CD8-positive, alpha-beta memory T cell (primary cell): Measurements from ENCODE around the gene TMED5. TPM values are rescaled to one million over a fixed set of nuclear protein-coding genes. Genes with fewer than 3 reads are reported as not detected.
A peak's percentile ranks its signal among the peaks of the same experiment; 100 is the strongest.
"Not testable (repeated sequence)": the region's sequence is repeated elsewhere in the genome, so short reads cannot be mapped to it uniquely, and the experiment has no call there.

ENCODE experiments used
- CTCF ChIA-PET: fragments of 350-600 bp; sonication (Branson Sonifier 250); formaldehyde crosslinking; loops from one replicate; lab custom pipeline; 2021; ENCODE audit warnings: antibody characterized with exemption; lab: Charles Lee
- POLR2A ChIA-PET: fragments of 350-600 bp; sonication (Branson Sonifier 250); formaldehyde crosslinking; loops from one replicate; lab custom pipeline; 2021; ENCODE audit warnings: antibody characterized with exemption; lab: Charles Lee
- DNase-seq, 5 donors: peaks; one replicate each; pipeline versions ENCODE4 v3.0.0 to v3.0.0-alpha.2; 2020 to 2022; ENCODE audit warnings: mixed read lengths in 1 of 5
- H3K27ac ChIP-seq: one replicate; pipeline ENCODE4 v1.7.0; 2013; ENCODE audit warnings: low read depth, mild to moderate bottlenecking, low read length, moderate library complexity
- H3K27me3 ChIP-seq: 2 replicates; pipeline ENCODE4 v1.7.0; 2013; ENCODE audit warnings: low read length, mild to moderate bottlenecking; ENCODE audit not compliant: insufficient read depth, poor library complexity, severe bottlenecking
- H3K36me3 ChIP-seq: 2 replicates; pipeline ENCODE4 v1.7.0; 2013; ENCODE audit warnings: mild to moderate bottlenecking, low read length, moderate library complexity; ENCODE audit not compliant: insufficient read depth
- H3K4me1 ChIP-seq: 2 replicates; pipeline ENCODE4 v1.7.0; 2013; ENCODE audit warnings: mild to moderate bottlenecking, low read length, moderate library complexity; ENCODE audit not compliant: insufficient read depth
- H3K4me3 ChIP-seq: 2 replicates; pipeline ENCODE4 v1.7.0; 2013; ENCODE audit warnings: mild to moderate bottlenecking, low read length
- H3K9me3 ChIP-seq: 2 replicates; pipeline ENCODE4 v1.7.0; 2013; ENCODE audit warnings: mild to moderate bottlenecking, low read length
- H3K27ac Mint-ChIP-seq, 8 donors: one replicate each; pipeline ENCODE4 v1.8.0; 2020 to 2021; ENCODE audit warnings: mixed read lengths in 8 of 8, mild to moderate bottlenecking in 6 of 8, inconsistent platforms in 3 of 8, moderate library complexity in 3 of 8
- H3K27me3 Mint-ChIP-seq, 2 donors: one replicate each; pipeline ENCODE4 v1.8.0; 2020 to 2021; ENCODE audit warnings: mixed read lengths in 2 of 2, mild to moderate bottlenecking in 1 of 2, moderate library complexity in 1 of 2
- H3K36me3 Mint-ChIP-seq, 3 donors: one replicate each; pipeline ENCODE4 v1.8.0; 2020 to 2021; ENCODE audit warnings: mixed read lengths in 3 of 3, inconsistent platforms in 1 of 3, mild to moderate bottlenecking in 1 of 3
- H3K4me1 Mint-ChIP-seq, 3 donors: one replicate each; pipeline ENCODE4 v1.8.0; 2020 to 2021; ENCODE audit warnings: mixed read lengths in 3 of 3, inconsistent platforms in 1 of 3, mild to moderate bottlenecking in 1 of 3
- H3K4me3 Mint-ChIP-seq, 7 donors: one replicate each; pipeline ENCODE4 v1.8.0; 2020 to 2021; ENCODE audit warnings: mixed read lengths in 7 of 7, mild to moderate bottlenecking in 6 of 7, moderate library complexity in 4 of 7, inconsistent platforms in 2 of 7
- H3K9me3 Mint-ChIP-seq, 5 donors: one replicate each; pipeline ENCODE4 v1.8.0; 2020 to 2022; ENCODE audit warnings: mixed read lengths in 5 of 5, mild to moderate bottlenecking in 3 of 5, moderate library complexity in 2 of 5, inconsistent platforms in 1 of 5
- polyA plus RNA-seq: library from polyadenylated mRNA; unstranded; fragments of 300-500 nt; fragmentation: Illumina TruSeq; gene quantifications from one replicate; pipeline ENCODE4 v1.2.3, GENCODE V29; 2021
- total RNA-seq, 2 experiments: library from RNA; stranded (reverse); gene quantifications; one replicate each; pipeline ENCODE4 v1.2.3, GENCODE V29; 2021

TMED5 gene
- total and polyA plus RNA-seq, 3 experiments from 2014 or later, result 28.9 to 38.9 (median 37.9) TPM

DNA sequence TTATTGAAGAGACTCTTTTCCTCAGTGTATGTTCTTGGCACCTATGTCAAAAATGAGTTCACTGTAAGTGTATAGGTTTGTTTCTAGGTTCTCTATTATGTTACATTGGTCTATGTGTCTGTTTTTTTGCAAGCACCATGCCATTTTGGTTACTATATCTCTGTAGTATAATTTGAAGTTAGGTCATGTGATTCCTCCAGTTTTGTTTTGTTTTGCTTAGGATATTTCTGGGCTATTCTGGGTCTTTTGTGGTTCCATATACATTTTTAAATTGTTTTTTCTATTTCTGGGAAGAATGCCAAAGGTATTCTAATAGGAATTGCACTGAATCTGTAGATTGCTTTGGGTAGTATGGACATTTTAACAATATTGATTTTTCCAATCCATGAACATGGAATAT, 13.2 kb downstream of the TMED5 start:
- peaks cover 0 to 8% (median 0%) of the 10 kb centered on the region in 5 donors for H3K9me3 Mint-ChIP-seq
- no peaks in the 10 kb centered on the region for H3K27me3 Mint-ChIP-seq
- no peak overlapping the region for H3K27ac ChIP-seq
- peaks cover 8 to 42% (median 9%) of the 10 kb centered on the region in 3 donors for H3K36me3 Mint-ChIP-seq
- peaks cover 63 to 80% (median 75%) of the 10 kb centered on the region in 3 donors for H3K4me1 Mint-ChIP-seq
- no peaks in the 10 kb centered on the region for H3K27me3 ChIP-seq
- H3K4me1 ChIP-seq, result peaks cover 8% of the 10 kb centered on the region
- H3K4me3 Mint-ChIP-seq, result no peak overlapping the region
- POLR2A ChIA-PET, result interaction anchor here (1.2 kb wide), 1 partner anchor 12 kb away, joined by 7 read pairs; no protein-coding TSS in a partner anchor
- H3K27ac Mint-ChIP-seq, result peak overlapping the region in 2 of 8 donors; percentile 8 to 17
- CTCF ChIA-PET, result no interaction called here
- no peaks in the 10 kb centered on the region for H3K9me3 ChIP-seq
- no peaks in the 10 kb centered on the region for H3K36me3 ChIP-seq
- DNase-seq, result no peak
- no peak overlapping the region for H3K4me3 ChIP-seq

DNA sequence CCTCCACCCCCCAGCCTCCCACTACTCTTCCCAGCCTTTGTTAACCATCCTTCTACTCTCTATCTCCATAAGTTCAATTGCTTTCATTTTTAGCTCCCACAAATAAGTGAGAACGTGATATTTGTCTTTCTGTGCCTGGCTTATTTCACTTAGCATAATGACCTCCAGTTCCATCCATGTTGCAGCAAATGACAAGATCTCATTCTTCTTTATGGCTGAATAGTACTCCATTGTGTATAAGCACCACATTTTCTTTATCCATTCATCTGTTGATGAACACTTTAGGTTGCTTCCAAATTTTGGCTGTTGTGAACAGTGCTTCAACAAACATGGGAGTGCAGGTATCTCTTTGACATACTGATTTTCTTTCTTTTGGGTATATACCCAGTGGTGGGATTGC, 14.3 kb downstream of the TMED5 start:
- H3K36me3 Mint-ChIP-seq, result peaks cover 8 to 47% (median 13%) of the 10 kb centered on the region in 3 donors
- DNase-seq, H3K27me3 ChIP-seq, H3K4me3 Mint-ChIP-seq, POLR2A ChIA-PET, H3K9me3 Mint-ChIP-seq, H3K9me3 ChIP-seq, H3K4me3 ChIP-seq, H3K27me3 Mint-ChIP-seq, H3K27ac ChIP-seq, H3K36me3 ChIP-seq, H3K4me1 ChIP-seq: not testable (repeated sequence)
- CTCF ChIA-PET, result interaction anchor here (1.0 kb wide), 1 partner anchor 14 kb away, joined by 4 read pairs; the partner anchor contains the start of gene TMED5
- peak overlapping the region in 4 of 8 donors; percentile 27 to 55 (median 40) for H3K27ac Mint-ChIP-seq
- peaks cover 59 to 80% (median 75%) of the 10 kb centered on the region in 3 donors for H3K4me1 Mint-ChIP-seq

DNA sequence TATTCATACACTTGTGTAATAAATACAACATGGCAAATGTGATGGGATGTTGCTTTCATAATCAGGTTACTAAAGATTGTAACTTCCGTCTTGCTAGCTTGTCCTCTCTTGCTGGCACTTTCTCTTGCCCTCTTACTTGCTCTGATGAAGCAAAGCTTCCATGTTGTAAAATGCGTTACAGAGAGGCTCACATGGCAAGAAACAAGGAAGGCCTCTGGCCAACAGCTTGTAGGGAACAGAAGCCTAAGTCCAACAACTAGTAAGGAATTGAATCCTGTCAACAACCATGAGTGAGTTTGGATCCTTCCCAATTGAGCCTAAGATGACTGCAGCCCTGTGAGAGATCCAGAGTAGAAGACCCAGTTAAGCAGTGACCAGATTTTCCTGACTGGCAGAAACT, 15.4 kb downstream of the TMED5 start:
- POLR2A ChIA-PET, result no interaction called here
- Mint-ChIP-seq H3K27me3 (no peaks in the 10 kb centered on the region), H3K4me1 (peaks cover 60 to 82% (median 75%) of the 10 kb centered on the region in 3 donors), H3K27ac (peak overlapping the region in 2 of 8 donors; percentile 12 to 52), H3K36me3 (peaks cover 8 to 51% (median 13%) of the 10 kb centered on the region in 3 donors), H3K4me3 (no peak overlapping the region), H3K9me3 (peaks cover 0 to 8% (median 0%) of the 10 kb centered on the region in 5 donors)
- no peaks in the 10 kb centered on the region for H3K27me3 ChIP-seq
- H3K9me3 ChIP-seq, result no peaks in the 10 kb centered on the region
- no peak for DNase-seq
- no peak overlapping the region for H3K4me3 ChIP-seq
- CTCF ChIA-PET, result interaction anchor here (0.7 kb wide), 1 partner anchor 69 kb away, joined by 3 read pairs; no protein-coding TSS in a partner anchor
- H3K36me3 ChIP-seq, result no peaks in the 10 kb centered on the region
- H3K4me1 ChIP-seq, result no peaks in the 10 kb centered on the region
- H3K27ac ChIP-seq, result no peak overlapping the region

DNA sequence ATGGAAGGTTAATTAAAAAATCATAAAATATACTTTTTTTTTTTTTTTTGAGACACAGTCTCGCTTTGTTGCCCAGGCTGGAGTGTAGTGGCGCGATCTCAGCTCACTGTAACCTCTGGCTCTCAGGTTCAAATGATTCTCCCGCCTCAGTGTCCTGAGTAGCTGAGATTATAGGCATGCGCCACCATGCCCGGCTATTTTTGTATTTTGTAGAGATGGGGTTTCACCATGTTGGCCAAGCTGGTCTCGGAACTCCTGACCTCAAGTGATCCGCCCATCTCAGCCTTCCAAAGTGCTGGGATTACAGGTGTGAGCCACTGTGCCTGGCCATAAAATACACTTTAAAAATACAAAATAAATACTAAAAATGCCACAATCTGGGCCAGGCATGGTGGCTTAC, 16.9 kb downstream of the TMED5 start:
- POLR2A ChIA-PET, H3K4me3 ChIP-seq, H3K27ac Mint-ChIP-seq, H3K27me3 ChIP-seq, DNase-seq, H3K27me3 Mint-ChIP-seq, H3K36me3 ChIP-seq, H3K27ac ChIP-seq, H3K9me3 Mint-ChIP-seq, H3K4me1 ChIP-seq, H3K4me3 Mint-ChIP-seq, H3K9me3 ChIP-seq, CTCF ChIA-PET: not testable (repeated sequence)
- peaks cover 47 to 71% (median 62%) of the 10 kb centered on the region in 3 donors for H3K4me1 Mint-ChIP-seq
- peaks cover 5 to 57% (median 13%) of the 10 kb centered on the region in 3 donors for H3K36me3 Mint-ChIP-seq

DNA sequence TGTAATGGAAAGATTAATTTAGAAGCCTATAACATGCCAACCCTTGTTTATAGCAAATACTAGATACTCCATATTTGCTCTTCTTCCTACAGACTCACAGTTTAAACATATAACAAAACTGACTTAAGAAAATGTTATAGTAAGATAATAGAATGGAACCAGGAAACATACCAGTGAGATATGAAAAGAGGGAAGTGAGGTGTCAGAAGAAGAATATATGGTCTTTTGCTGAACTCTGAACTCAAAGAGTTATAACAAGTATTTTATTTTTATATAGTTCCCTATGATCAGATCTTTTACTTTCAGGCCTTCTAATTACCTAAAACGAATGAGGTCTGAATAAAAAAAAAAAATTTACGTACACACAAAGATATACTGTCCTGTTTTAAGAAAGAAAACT, 20.9 kb downstream of the TMED5 start:
- H3K9me3 Mint-ChIP-seq, result no peaks in the 10 kb centered on the region
- H3K27ac Mint-ChIP-seq, result peak overlapping the region in 2 of 8 donors; percentile 10 to 71
- peaks cover 0 to 70% (median 11%) of the 10 kb centered on the region in 3 donors for H3K36me3 Mint-ChIP-seq
- no peaks in the 10 kb centered on the region for H3K27me3 ChIP-seq
- no peaks in the 10 kb centered on the region for H3K9me3 ChIP-seq
- H3K4me3 ChIP-seq, result no peak overlapping the region
- POLR2A ChIA-PET, result no interaction called here
- peaks cover 12% of the 10 kb centered on the region for H3K36me3 ChIP-seq
- H3K27ac ChIP-seq, result no peak overlapping the region
- CTCF ChIA-PET, result no interaction called here
- peaks cover 28 to 44% (median 41%) of the 10 kb centered on the region in 3 donors for H3K4me1 Mint-ChIP-seq
- no peak for DNase-seq
- no peaks in the 10 kb centered on the region for H3K27me3 Mint-ChIP-seq
- no peak overlapping the region for H3K4me3 Mint-ChIP-seq
- no peaks in the 10 kb centered on the region for H3K4me1 ChIP-seq

DNA sequence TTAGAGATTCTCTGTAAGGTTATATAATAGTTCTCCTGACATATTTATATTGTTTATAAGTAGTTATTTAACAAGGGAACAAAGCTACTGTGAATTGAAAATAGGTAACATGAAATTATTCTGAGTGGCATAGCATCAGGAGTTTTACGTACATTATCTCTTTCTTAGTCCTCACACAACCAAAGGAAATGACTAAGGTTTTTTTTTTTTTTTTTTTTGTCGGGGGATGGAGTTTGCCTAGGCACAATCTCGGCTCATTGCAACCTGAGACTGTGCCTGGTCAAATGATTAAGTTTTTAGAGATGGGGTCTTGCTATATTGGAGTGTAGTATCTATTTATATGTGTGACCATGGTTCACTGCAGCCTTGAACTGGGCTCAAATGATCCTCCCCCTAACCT, 24.9 kb downstream of the TMED5 start:
- CTCF ChIA-PET, result interaction anchor here (0.7 kb wide), 1 partner anchor 14 kb away, joined by 3 read pairs; no protein-coding TSS in a partner anchor
- Histone ChIP-seq H3K27ac (no peak overlapping the region), H3K4me1 (no peaks in the 10 kb centered on the region), H3K9me3 (no peaks in the 10 kb centered on the region), H3K36me3 (peaks cover 17% of the 10 kb centered on the region), H3K27me3 (no peaks in the 10 kb centered on the region), H3K4me3 (no peak overlapping the region)
- peak overlapping the region in 4 of 8 donors; percentile 36 to 66 (median 56) for H3K27ac Mint-ChIP-seq
- no peak for DNase-seq
- no peak overlapping the region for H3K4me3 Mint-ChIP-seq
- H3K9me3 Mint-ChIP-seq, result no peaks in the 10 kb centered on the region
- H3K36me3 Mint-ChIP-seq, result peaks cover 0 to 73% (median 19%) of the 10 kb centered on the region in 3 donors
- H3K27me3 Mint-ChIP-seq, result no peaks in the 10 kb centered on the region
- POLR2A ChIA-PET, result no interaction called here
- H3K4me1 Mint-ChIP-seq, result peaks cover 15 to 29% (median 23%) of the 10 kb centered on the region in 3 donors

DNA sequence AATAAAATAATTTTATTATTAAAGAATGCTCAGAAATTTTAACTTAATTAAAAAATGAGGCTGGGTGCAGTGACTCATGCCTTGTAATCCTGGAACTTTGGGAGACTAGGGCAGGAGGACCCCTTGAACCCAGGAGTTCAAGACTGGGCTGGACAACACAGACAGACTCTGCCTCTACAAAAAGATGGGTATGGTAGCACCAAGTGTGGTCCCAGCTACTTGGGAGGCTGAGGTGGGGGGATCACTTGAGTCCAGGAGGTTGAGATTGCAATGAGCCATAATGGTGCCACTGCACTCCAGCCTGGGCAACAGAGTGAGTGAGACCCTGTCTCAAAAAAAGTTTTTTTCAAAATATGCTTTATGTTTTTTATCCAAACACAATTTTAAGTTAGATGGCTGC, 25.3 kb downstream of the TMED5 start:
- no peaks in the 10 kb centered on the region for H3K4me1 ChIP-seq
- peaks cover 20% of the 10 kb centered on the region for H3K36me3 ChIP-seq
- ChIA-PET POLR2A (no interaction called here), CTCF (no interaction called here)
- peaks cover 0 to 73% (median 23%) of the 10 kb centered on the region in 3 donors for H3K36me3 Mint-ChIP-seq
- H3K27me3 Mint-ChIP-seq, result no peaks in the 10 kb centered on the region
- DNase-seq, result no peak
- H3K9me3 Mint-ChIP-seq, result no peaks in the 10 kb centered on the region
- H3K4me1 Mint-ChIP-seq, result peaks cover 12 to 25% (median 19%) of the 10 kb centered on the region in 3 donors
- H3K4me3 ChIP-seq, result no peak overlapping the region
- H3K27ac Mint-ChIP-seq, result peak overlapping the region in 4 of 8 donors; percentile 12 to 65 (median 38)
- H3K4me3 Mint-ChIP-seq, result no peak overlapping the region
- H3K27me3 ChIP-seq, result no peaks in the 10 kb centered on the region
- H3K9me3 ChIP-seq, result no peaks in the 10 kb centered on the region
- H3K27ac ChIP-seq, result no peak overlapping the region

DNA sequence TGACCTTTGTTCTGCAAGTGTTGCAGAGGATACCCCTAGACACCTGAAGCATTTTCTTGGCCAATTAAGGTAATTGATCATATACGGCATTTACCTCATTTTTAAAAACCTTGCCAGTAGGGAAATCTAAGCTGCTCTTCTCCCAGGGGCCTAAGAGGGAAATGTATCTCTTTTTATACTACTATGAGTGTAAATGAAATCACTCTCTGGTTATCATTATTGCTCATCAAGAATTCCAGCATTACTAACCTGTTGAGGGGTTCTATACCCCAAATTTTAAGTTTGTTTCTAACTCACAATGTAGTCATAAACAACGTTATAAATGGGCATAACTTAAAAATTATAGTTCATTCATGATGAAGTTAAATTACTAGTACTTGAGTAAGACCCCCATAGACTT, 27.4 kb downstream of the TMED5 start:
- DNase-seq, result no peak
- Histone ChIP-seq H3K9me3 (no peaks in the 10 kb centered on the region), H3K4me3 (no peak overlapping the region), H3K27me3 (no peaks in the 10 kb centered on the region), H3K36me3 (peaks cover 14% of the 10 kb centered on the region), H3K27ac (no peak overlapping the region), H3K4me1 (no peaks in the 10 kb centered on the region)
- peaks cover 0 to 74% (median 24%) of the 10 kb centered on the region in 3 donors for H3K36me3 Mint-ChIP-seq
- H3K27ac Mint-ChIP-seq, result peak overlapping the region in 3 of 8 donors; percentile 2 to 34 (median 11)
- H3K4me1 Mint-ChIP-seq, result peaks cover 10 to 25% (median 19%) of the 10 kb centered on the region in 3 donors
- H3K27me3 Mint-ChIP-seq, result no peaks in the 10 kb centered on the region
- H3K9me3 Mint-ChIP-seq, result no peaks in the 10 kb centered on the region
- no peak overlapping the region for H3K4me3 Mint-ChIP-seq
- POLR2A ChIA-PET, result no interaction called here
- CTCF ChIA-PET, result no interaction called here
